GM12875 (cell line): Measurements from ENCODE around the gene RSBN1L.

Source experiments
- H3K4me3 ChIP-seq: one replicate; pipeline ENCODE4 v1.5.1; 2011; ENCODE audit warnings: low read depth, low read length, control low read depth
- CTCF ChIP-seq: IDR thresholded peaks from 2 replicates; pipeline ENCODE4 v1.5.1; 2011; ENCODE audit warnings: low read depth, mild to moderate bottlenecking, control low read depth, inconsistent platforms, low read length, moderate library complexity, borderline replicate concordance; ENCODE audit not compliant: insufficient read depth

The RSBN1L gene

GRCh38 chr7:77831953-77832352 is 135.7 kb downstream of the RSBN1L start:
- TF ChIP-seq CTCF: no peak
- H3K4me3 ChIP-seq: no peak overlapping the region
